GM12878 (cell line): Measurements from ENCODE around the gene NELFB. TPM values are rescaled to one million over a fixed set of nuclear protein-coding genes. Genes with fewer than 3 reads are reported as not detected.

Experiments
- ATAC-seq: fragments of 200-7000 bp; cut with Tn5 transposase; 3 replicates; pipeline ENCODE4 v1.9.1; 2020; ENCODE audit warnings: mild to moderate bottlenecking, moderate library complexity
- BruUV-seq: library from RNA; stranded (reverse); fragments of 400-500 nt; replicated peaks from 2 replicates; lab custom pipeline; 2021; lab: Mats Ljungman, UMichigan
- CTCF ChIA-PET: fragments of 300-600 bp; sonication (Branson Sonifier 250); formaldehyde crosslinking; extraction: SDS; loops from one replicate; lab custom pipeline; 2021; ENCODE audit warnings: inconsistent platforms; lab: Yijun Ruan, JAX
- POLR2A ChIA-PET: fragments of 350-600 bp; formaldehyde crosslinking; extraction: SDS; loops from one replicate; lab custom pipeline; 2021; ENCODE audit warnings: inconsistent platforms; lab: Charles Lee
- RAD21 ChIA-PET: fragments of 300-600 bp; sonication (Branson Sonifier 250); formaldehyde crosslinking; loops from one replicate; lab custom pipeline; 2023; ENCODE audit warnings: antibody characterized with exemption; ENCODE audit not compliant: unreplicated experiment; lab: Charles Lee
- SMC1A ChIA-PET: fragments of 300-600 bp; sonication (Branson Sonifier 250); formaldehyde crosslinking; loops from one replicate; lab custom pipeline; 2023; ENCODE audit not compliant: unreplicated experiment, uncharacterized antibody; lab: Charles Lee
- DNase-seq: peaks from one replicate; pipeline ENCODE4 v3.0.0-alpha.2; 2011; ENCODE audit warnings: low read depth, low spot score
- FAIRE-seq: peaks from 3 replicates; lab custom pipeline; 2011; peaks lifted over from hg19 to GRCh38; lab: Jason Lieb, UNC
- H2AFZ ChIP-seq: 2 replicates; pipeline ENCODE4 v1.6.0; 2011; ENCODE audit warnings: low read depth, low read length, control low read depth; ENCODE audit not compliant: control insufficient read depth
- H3K27ac ChIP-seq: 2 replicates; pipeline ENCODE4 v1.5.1; 2011; ENCODE audit warnings: control low read depth; ENCODE audit not compliant: control insufficient read depth, insufficient read depth
- H3K27me3 ChIP-seq, 2 experiments: replicated peaks in 1 of 2; 2 replicates each; pipeline versions ENCODE4 v1.6.0 to v1.6.1; 2011; ENCODE audit warnings: low read length in 1 of 2; ENCODE audit not compliant: control insufficient read depth in 2 of 2, insufficient read depth in 2 of 2
- H3K36me3 ChIP-seq, 2 experiments: 2 replicates each; pipeline ENCODE4 v1.5.1; 2011; ENCODE audit warnings: low read length in 1 of 2; ENCODE audit not compliant: control insufficient read depth in 2 of 2, insufficient read depth in 2 of 2
- H3K4me1 ChIP-seq: 2 replicates; pipeline ENCODE4 v1.6.1; 2011; ENCODE audit warnings: mild to moderate bottlenecking, low read length, moderate library complexity, mixed read lengths; ENCODE audit not compliant: control insufficient read depth, insufficient read depth
- H3K4me2 ChIP-seq: 2 replicates; pipeline ENCODE4 v1.6.0; 2011; ENCODE audit warnings: control low read depth; ENCODE audit not compliant: control insufficient read depth, insufficient read depth
- H3K4me3 ChIP-seq: fragments of 200-600 bp; sonication (generic); 2 replicates; pipeline ENCODE4 v1.5.1; 2016
- H3K79me2 ChIP-seq: 2 replicates; pipeline ENCODE4 v1.6.0; 2011; ENCODE audit warnings: low read length; ENCODE audit not compliant: control insufficient read depth, insufficient read depth
- H3K9ac ChIP-seq: 2 replicates; pipeline ENCODE4 v1.8.0; 2011; ENCODE audit warnings: low read length, control low read depth, mixed read lengths; ENCODE audit not compliant: control insufficient read depth, insufficient read depth
- H3K9me3 ChIP-seq: replicated peaks from 3 replicates; pipeline ENCODE4 v1.5.1; 2011; ENCODE audit warnings: mild to moderate bottlenecking, low read length; ENCODE audit not compliant: control insufficient read depth, insufficient read depth
- H4K20me1 ChIP-seq: 2 replicates; pipeline ENCODE4 v1.6.0; 2011; ENCODE audit not compliant: control insufficient read depth, insufficient read depth
- ASH2L ChIP-seq: fragments of 300-600, 200-600 bp; sonication (generic); IDR thresholded peaks from 2 replicates; pipeline ENCODE4 v1.6.1; 2017; ENCODE audit warnings: low read depth, mild to moderate bottlenecking, borderline replicate concordance
- BACH1 ChIP-seq: fragments of 450-650 bp; IDR thresholded peaks from 2 replicates; pipeline ENCODE4 v1.6.1; 2017; ENCODE audit warnings: mild to moderate bottlenecking, borderline replicate concordance
- CHD4 ChIP-seq: fragments of 200-600 bp; sonication (generic); IDR thresholded peaks from 2 replicates; pipeline ENCODE4 v1.6.1; 2016; ENCODE audit warnings: mild to moderate bottlenecking
- IRF4 ChIP-seq: IDR thresholded peaks from 2 replicates; pipeline ENCODE4 v1.6.1; 2011; ENCODE audit warnings: low read depth, low read length
- KAT2A ChIP-seq: conservative IDR thresholded peaks from 2 replicates; pipeline ENCODE4 v1.6.1; 2011; ENCODE audit warnings: low read depth, low read length; ENCODE audit not compliant: control insufficient read depth
- SMAD1 ChIP-seq: fragments of 450-650 bp; IDR thresholded peaks from 2 replicates; pipeline ENCODE4 v1.6.1; 2018; ENCODE audit warnings: mild to moderate bottlenecking, low read depth; ENCODE audit not compliant: partially characterized antibody
- SP1 ChIP-seq: IDR thresholded peaks from one replicate; pipeline ENCODE4 v1.6.1; 2011; ENCODE audit warnings: low read depth, low read length
- SUZ12 ChIP-seq: fragments of 200-600 bp; sonication (generic); IDR thresholded peaks from one replicate; pipeline ENCODE4 v1.6.1; 2018; ENCODE audit warnings: antibody characterized with exemption, mild to moderate bottlenecking; ENCODE audit not compliant: unreplicated experiment
- TCF7 ChIP-seq: IDR thresholded peaks from 2 replicates; pipeline ENCODE4 v1.6.1; 2014; ENCODE audit warnings: antibody characterized with exemption, borderline replicate concordance
- ZNF384 ChIP-seq: IDR thresholded peaks from 2 replicates; pipeline ENCODE4 v1.6.1; 2012; ENCODE audit warnings: low read depth, mild to moderate bottlenecking, low read length, improper control_type of control experiment, borderline replicate concordance
- ZZZ3 ChIP-seq: IDR thresholded peaks from 2 replicates; pipeline ENCODE4 v1.6.1; 2011; ENCODE audit warnings: low read depth; ENCODE audit not compliant: control insufficient read depth, insufficient read length
- WGBS: methylation state at CpG from one replicate; pipeline ENCODE4 v1.1.6; 2016; ENCODE audit warnings: low lambda C conversion rate; ENCODE audit not compliant: insufficient replicate concordance, insufficient coverage; ENCODE audit errors: missing lambda C conversion rate; 5-methylcytosine and 5-hydroxymethylcytosine counted together
- in situ Hi-C: fragments of 300-500 bp; cut with MboI; formaldehyde crosslinking; loops from 9 replicates; pipeline ENCODE4 v1.14.3; 2018; ENCODE audit warnings: mixed read lengths
- intact Hi-C: fragments of 100-400 bp; cut with micrococcal nuclease; formaldehyde crosslinking; loops from one replicate; pipeline ENCODE4 v1.14.2; 2022; ENCODE audit not compliant: unreplicated experiment
- polyA plus RNA-seq, 11 experiments: library from polyadenylated mRNA; depleted of rRNA in 4 of 11; unstranded in 6 of 11; stranded (reverse) in 5 of 11; fragments of >200 nt; fragmentation: Nextera tagmentation in 4 of 11; fragmentation: Illumina TruSeq in 1 of 11; extraction: Ambion mirVana in 4 of 11; extraction: Trizol in 1 of 11; gene quantifications; 1 replicate in 1 of 11; 2 replicates in 10 of 11; pipeline versions ENCODE4 v1.2.1 to v1.2.3, GENCODE V29; 2011 to 2016; ENCODE audit warnings: inconsistent platforms in 2 of 11, missing spikeins in 2 of 11, low read depth in 1 of 11
- total RNA-seq, 4 experiments: library from RNA; depleted of rRNA in 3 of 4; stranded (reverse); fragments of >200 nt in 3 of 4; fragmentation: Illumina TruSeq in 1 of 4; extraction: Trizol in 1 of 4; gene quantifications; 2 replicates each; pipeline versions ENCODE4 v1.2.1 to v1.2.3, GENCODE V29; 2013 to 2021
- TF ChIP-seq, protein P1 (sequence below): IDR thresholded peaks from 2 replicates; pipeline ENCODE4 v1.6.1; 2011; ENCODE audit warnings: low read depth, mild to moderate bottlenecking, low read length, moderate library complexity, borderline replicate concordance; ENCODE audit errors: extremely low read depth
- TF ChIP-seq, protein P2 (sequence below): IDR thresholded peaks from 2 replicates; pipeline ENCODE4 v1.6.1; 2012; ENCODE audit warnings: low read depth, low read length, improper control_type of control experiment
- TF ChIP-seq, protein P3 (sequence below): IDR thresholded peaks from 2 replicates; pipeline ENCODE4 v1.6.1; 2011; ENCODE audit warnings: borderline replicate concordance, low read depth, mild to moderate bottlenecking, moderate library complexity, mixed read lengths, low read length; ENCODE audit not compliant: insufficient read depth; ENCODE audit errors: extremely low read length

Gene NELFB
- total and polyA plus RNA-seq, 10 of the 15 experiments (the other 5 are each of a cell fraction or from before 2014, with no cell fraction given), result 0.19 to 63.4 (median 30.9) TPM

DNA sequence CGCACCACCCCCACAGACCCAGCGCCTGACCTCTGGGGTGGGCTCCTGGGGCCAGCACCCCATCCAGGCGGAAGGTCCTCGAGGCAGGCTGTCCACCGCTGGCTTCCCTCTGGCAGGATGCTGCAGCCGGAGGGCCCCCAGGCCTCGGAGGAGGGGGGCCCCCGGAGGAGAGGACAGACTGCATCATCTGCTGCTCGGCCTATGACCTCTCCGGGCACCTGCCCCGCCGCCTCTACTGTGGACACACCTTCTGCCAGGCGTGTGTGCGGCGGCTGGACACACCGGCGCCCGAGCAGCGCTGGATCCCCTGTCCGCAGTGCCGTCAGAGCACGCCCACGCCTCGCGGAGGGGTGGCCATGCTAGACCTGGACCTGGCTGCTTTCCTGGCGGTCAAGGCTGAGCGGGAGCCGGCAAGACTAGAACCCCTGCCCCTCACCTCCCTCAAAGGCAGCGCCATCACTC, 26.6 kb upstream of the NELFB start (continued):
- TF ChIP-seq, protein P1, sequence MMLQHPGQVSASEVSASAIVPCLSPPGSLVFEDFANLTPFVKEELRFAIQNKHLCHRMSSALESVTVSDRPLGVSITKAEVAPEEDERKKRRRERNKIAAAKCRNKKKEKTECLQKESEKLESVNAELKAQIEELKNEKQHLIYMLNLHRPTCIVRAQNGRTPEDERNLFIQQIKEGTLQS, result no peak

DNA sequence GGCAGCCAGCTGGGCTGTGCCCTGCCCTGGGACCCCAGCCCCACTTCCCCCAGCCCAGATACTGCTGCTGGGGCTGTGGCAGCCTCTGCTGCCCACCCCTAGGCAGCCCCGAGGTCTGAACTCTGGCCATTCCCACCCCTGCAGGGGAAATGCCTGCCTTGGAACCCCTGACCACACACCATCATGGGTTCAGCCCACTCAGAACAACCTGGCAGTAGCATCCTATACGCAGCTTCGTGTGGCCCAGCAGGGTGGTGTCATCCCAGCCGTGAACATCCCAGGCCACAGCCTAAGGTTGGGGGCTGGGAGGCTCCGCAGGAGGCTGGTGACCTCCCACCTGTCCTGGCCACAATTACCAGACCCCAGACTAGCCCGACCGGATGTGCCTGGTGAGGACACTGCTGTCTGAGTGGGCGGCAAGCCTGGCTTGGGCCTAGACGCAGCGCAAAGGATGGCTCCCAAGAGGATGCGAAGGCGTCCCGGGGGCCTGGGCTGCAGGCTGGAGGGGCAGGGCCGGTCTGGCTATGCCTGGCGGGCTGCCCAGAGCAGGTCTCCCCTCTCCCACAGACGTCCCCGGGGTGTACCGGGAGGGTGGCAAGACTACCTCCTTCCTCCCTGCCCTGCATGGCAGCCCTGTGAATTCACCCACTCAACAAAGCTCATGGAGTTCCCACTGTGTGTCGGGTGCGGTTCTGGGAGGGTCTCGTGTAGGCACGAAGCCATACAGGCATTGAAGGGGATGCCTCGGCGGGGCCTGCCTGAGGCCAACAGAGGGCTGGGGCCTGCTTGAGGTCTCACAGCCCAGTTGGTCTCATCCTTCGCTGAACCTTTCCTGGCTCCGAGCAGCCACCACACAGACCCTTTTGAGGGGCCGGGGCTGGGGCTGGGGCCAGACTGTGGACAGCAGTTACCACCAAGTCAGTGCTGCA, 25.9 kb upstream of the NELFB start:
- Histone ChIP-seq H2AFZ (no peak overlapping the region), H3K4me2 (no peak overlapping the region), H3K9ac (no peak overlapping the region), H3K27ac (no peak overlapping the region), H3K27me3 (no peaks in the 10 kb centered on the region), H3K4me1 (peaks cover 8% of the 10 kb centered on the region), H4K20me1 (no peaks in the 10 kb centered on the region), H3K36me3 (no peaks in the 10 kb centered on the region), H3K4me3 (no peak overlapping the region), H3K79me2 (no peaks in the 10 kb centered on the region), H3K9me3 (no peaks in the 10 kb centered on the region)
- SMC1A ChIA-PET, result no interaction called here
- RAD21 ChIA-PET, result interaction anchor here (0.8 kb wide), 1 partner anchor 40 kb away, joined by 3 read pairs; the partner anchor contains the start of genes ANAPC2 and SSNA1
- in situ Hi-C loops, result loop anchor here (5.0 kb wide), 1 partner anchor 107 kb away; no protein-coding TSS in a partner anchor
- intact Hi-C loops, result loop anchor here (10.0 kb wide), 1 partner anchor 184 kb away; the partner anchor contains the start of gene NPDC1
- no peak for DNase-seq
- CTCF ChIA-PET, result no interaction called here
- FAIRE-seq, result no peak
- POLR2A ChIA-PET, result interaction anchor here (0.8 to 1.2 kb wide), 2 partner anchors 11 to 40 kb away, joined by 3 read pairs; partner anchors contain the start of genes SSNA1 and TUBB4B
- no TSS peak for BruUV-seq
- ATAC-seq, result no peak
- WGBS, result 29% methylated on average over 27 of the region's 27 CpGs
- TF ChIP-seq, protein P2, sequence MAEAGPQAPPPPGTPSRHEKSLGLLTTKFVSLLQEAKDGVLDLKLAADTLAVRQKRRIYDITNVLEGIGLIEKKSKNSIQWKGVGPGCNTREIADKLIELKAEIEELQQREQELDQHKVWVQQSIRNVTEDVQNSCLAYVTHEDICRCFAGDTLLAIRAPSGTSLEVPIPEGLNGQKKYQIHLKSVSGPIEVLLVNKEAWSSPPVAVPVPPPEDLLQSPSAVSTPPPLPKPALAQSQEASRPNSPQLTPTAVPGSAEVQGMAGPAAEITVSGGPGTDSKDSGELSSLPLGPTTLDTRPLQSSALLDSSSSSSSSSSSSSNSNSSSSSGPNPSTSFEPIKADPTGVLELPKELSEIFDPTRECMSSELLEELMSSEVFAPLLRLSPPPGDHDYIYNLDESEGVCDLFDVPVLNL, result no peak
- no peak for TF ChIP-seq SMAD1
- TF ChIP-seq KAT2A, result no peak
- TF ChIP-seq BACH1, result no peak
- no peak for TF ChIP-seq SUZ12
- TF ChIP-seq, protein P3, sequence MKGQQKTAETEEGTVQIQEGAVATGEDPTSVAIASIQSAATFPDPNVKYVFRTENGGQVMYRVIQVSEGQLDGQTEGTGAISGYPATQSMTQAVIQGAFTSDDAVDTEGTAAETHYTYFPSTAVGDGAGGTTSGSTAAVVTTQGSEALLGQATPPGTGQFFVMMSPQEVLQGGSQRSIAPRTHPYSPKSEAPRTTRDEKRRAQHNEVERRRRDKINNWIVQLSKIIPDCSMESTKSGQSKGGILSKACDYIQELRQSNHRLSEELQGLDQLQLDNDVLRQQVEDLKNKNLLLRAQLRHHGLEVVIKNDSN, result no peak
- TF ChIP-seq CHD4, result no peak
- TF ChIP-seq SP1, result no peak
- TF ChIP-seq TCF7, result no peak
- no peak for TF ChIP-seq ZNF384
- no peak for TF ChIP-seq IRF4
- TF ChIP-seq ASH2L, result no peak
- no peak for TF ChIP-seq ZZZ3
